HepG2 (cell line): ENCODE results near the gene GATAD2B. TPM values are rescaled to one million over a fixed set of nuclear protein-coding genes. Genes with fewer than 3 reads are reported as not detected.
A peak's percentile ranks its signal among the peaks of the same experiment; 100 is the strongest.

Experiments
- CC2D1A ChIP-seq: sonication (generic); formaldehyde crosslinking; IDR thresholded peaks from 2 replicates; pipeline ENCODE4 v1.8.1; 2023; ENCODE audit warnings: mild to moderate bottlenecking, missing genetic modification reagents
- DZIP1 ChIP-seq: sonication (generic); formaldehyde crosslinking; IDR thresholded peaks from 2 replicates; pipeline ENCODE4 v1.5.0; 2020; ENCODE audit warnings: mild to moderate bottlenecking, missing genetic modification reagents
- FOXA1 ChIP-seq, 2 experiments: fragments of 450-650 bp in 1 of 2; sonication (generic) in 1 of 2; formaldehyde crosslinking in 1 of 2; IDR thresholded peaks; 2 replicates each; pipeline versions ENCODE4 v1.4.0 to v1.6.1; 2016 to 2020; ENCODE audit warnings: missing genetic modification reagents in 1 of 2
- GATAD2A ChIP-seq: IDR thresholded peaks from 2 replicates; pipeline ENCODE4 v1.6.1; 2016
- HNF4G ChIP-seq, 2 experiments: sonication (generic) in 1 of 2; formaldehyde crosslinking in 1 of 2; IDR thresholded peaks; 2 replicates each; pipeline versions ENCODE4 v1.4.0 to v1.6.1; 2011 to 2020; ENCODE audit warnings: borderline replicate concordance in 2 of 2, low read depth in 2 of 2, mild to moderate bottlenecking in 2 of 2, low read length in 1 of 2, missing genetic modification reagents in 1 of 2, moderate library complexity in 1 of 2
- HNRNPK ChIP-seq: fragments of 200-400 bp; formaldehyde crosslinking; IDR thresholded peaks from 2 replicates; pipeline ENCODE4 v1.6.1; 2018; ENCODE audit warnings: low read length, low read depth, moderate library complexity, mild to moderate bottlenecking; ENCODE audit not compliant: poor library complexity, severe bottlenecking
- HOXD1 ChIP-seq: sonication (generic); formaldehyde crosslinking; IDR thresholded peaks from 2 replicates; pipeline ENCODE4 v1.5.0; 2020; ENCODE audit warnings: missing genetic modification reagents
- IRF9 ChIP-seq: sonication (generic); formaldehyde crosslinking; IDR thresholded peaks from 2 replicates; pipeline ENCODE4 v1.8.0; 2022; ENCODE audit warnings: missing genetic modification reagents, mild to moderate bottlenecking, borderline replicate concordance
- NBN ChIP-seq: fragments of 450-650 bp; conservative IDR thresholded peaks from 2 replicates; pipeline ENCODE4 v1.6.1; 2017
- RORA ChIP-seq: sonication (generic); formaldehyde crosslinking; IDR thresholded peaks from 2 replicates; pipeline ENCODE4 v1.5.0; 2020; ENCODE audit warnings: mild to moderate bottlenecking, missing genetic modification reagents, moderate library complexity
- TAF1 ChIP-seq: sonication (generic); formaldehyde crosslinking; IDR thresholded peaks from 2 replicates; pipeline ENCODE4 v1.4.0; 2020; ENCODE audit warnings: missing genetic modification reagents
- YEATS2 ChIP-seq: sonication (generic); formaldehyde crosslinking; IDR thresholded peaks from 2 replicates; pipeline ENCODE4 v1.4.0; 2020; ENCODE audit warnings: missing genetic modification reagents, borderline replicate concordance
- ZBTB33 ChIP-seq: sonication (generic); formaldehyde crosslinking; IDR thresholded peaks from 2 replicates; pipeline ENCODE4 v1.4.0; 2020; ENCODE audit warnings: missing genetic modification reagents
- ZFY ChIP-seq: sonication (generic); formaldehyde crosslinking; IDR thresholded peaks from 2 replicates; pipeline ENCODE4 v1.4.0; 2020; ENCODE audit warnings: missing genetic modification reagents
- ZNF329 ChIP-seq: sonication (generic); formaldehyde crosslinking; IDR thresholded peaks from 2 replicates; pipeline ENCODE4 v1.9.0; 2021; ENCODE audit warnings: low read depth, mild to moderate bottlenecking, missing genetic modification reagents
- ZNF33A ChIP-seq: sonication (generic); formaldehyde crosslinking; IDR thresholded peaks from 2 replicates; pipeline ENCODE4 v1.5.1; 2020; ENCODE audit warnings: missing genetic modification reagents, mild to moderate bottlenecking, moderate library complexity, borderline replicate concordance
- ZNF431 ChIP-seq: sonication (generic); formaldehyde crosslinking; IDR thresholded peaks from 2 replicates; pipeline ENCODE4 v1.9.0; 2022; ENCODE audit warnings: missing genetic modification reagents, low read depth, mild to moderate bottlenecking, borderline replicate concordance
- ZNF44 ChIP-seq: sonication (generic); formaldehyde crosslinking; IDR thresholded peaks from 2 replicates; pipeline ENCODE4 v1.5.1; 2020; ENCODE audit warnings: mild to moderate bottlenecking, missing genetic modification reagents
- ZNF501 ChIP-seq: sonication (generic); formaldehyde crosslinking; IDR thresholded peaks from 2 replicates; pipeline ENCODE4 v1.5.1; 2020; ENCODE audit warnings: mild to moderate bottlenecking, moderate library complexity, missing genetic modification reagents
- ZNF747 ChIP-seq: sonication (generic); formaldehyde crosslinking; IDR thresholded peaks from 2 replicates; pipeline ENCODE4 v1.8.1; 2023; ENCODE audit warnings: missing genetic modification reagents, mild to moderate bottlenecking, borderline replicate concordance
- ZNF761 ChIP-seq: sonication (generic); formaldehyde crosslinking; conservative IDR thresholded peaks from 2 replicates; pipeline ENCODE4 v1.4.0; 2020; ENCODE audit warnings: mild to moderate bottlenecking, missing genetic modification reagents
- ZNF839 ChIP-seq: sonication (generic); formaldehyde crosslinking; IDR thresholded peaks from 2 replicates; pipeline ENCODE4 v1.4.0; 2020; ENCODE audit warnings: missing genetic modification reagents, mild to moderate bottlenecking, borderline replicate concordance
- ZSCAN12 ChIP-seq: sonication (generic); formaldehyde crosslinking; IDR thresholded peaks from 2 replicates; pipeline ENCODE4 v1.9.0; 2021; ENCODE audit warnings: mild to moderate bottlenecking, missing genetic modification reagents
- ZZZ3 ChIP-seq: sonication (generic); formaldehyde crosslinking; IDR thresholded peaks from 2 replicates; pipeline ENCODE4 v1.4.0; 2020; ENCODE audit warnings: missing genetic modification reagents, mild to moderate bottlenecking, borderline replicate concordance
- polyA plus RNA-seq, 8 experiments: library from polyadenylated mRNA; depleted of rRNA in 3 of 8; stranded (reverse) in 7 of 8; unstranded in 1 of 8; fragments of >200 nt; fragmentation: Illumina TruSeq in 4 of 8; extraction: Trizol in 4 of 8; gene quantifications; 2 replicates each; pipeline versions ENCODE4 v1.2.1 to v1.2.3, GENCODE V29; 2011 to 2016; ENCODE audit warnings: low read depth in 4 of 8, missing spikeins in 1 of 8, mixed read lengths in 1 of 8; ENCODE audit not compliant: insufficient read depth in 1 of 8
- total RNA-seq, 5 experiments: library from RNA; depleted of rRNA; stranded (reverse); fragments of >200 nt; fragmentation: Illumina TruSeq; extraction: Trizol; gene quantifications; 2 replicates each; pipeline ENCODE4 v1.2.3, GENCODE V29; 2016; ENCODE audit warnings: low read depth in 1 of 5

Gene GATAD2B
- total and polyA plus RNA-seq, 2 of the 13 experiments (the other 11 are each of a cell fraction or from before 2014, with no cell fraction given), result 3.2 to 5.2 TPM

GRCh38 chr1:153922076-153922971 lies 448 bp downstream of the GATAD2B start (continued):
- TF ChIP-seq FOXA1 (IDR thresholded peaks at IDR 0.05), result no peak
- peak; percentile 17; the same call in 1 of the 2 replicates for TF ChIP-seq FOXA1 (CRISPR knock-in tag; IDR thresholded peaks at IDR 0.05)
- TF ChIP-seq ZNF501, result no peak
- TF ChIP-seq ZNF33A, result no peak
- TF ChIP-seq ZNF761 (CRISPR knock-in tag), result no peak
- TF ChIP-seq YEATS2, result no peak
- no peak for TF ChIP-seq ZNF44 (CRISPR knock-in tag)
- TF ChIP-seq HNF4G (IDR thresholded peaks at IDR 0.05; ENCODE audit: borderline replicate concordance, low read depth, low read length), result no peak; the same call in 1 of the 2 replicates
- TF ChIP-seq HNF4G (CRISPR knock-in tag; IDR thresholded peaks at IDR 0.05; ENCODE audit: borderline replicate concordance, low read depth), result no peak
- TF ChIP-seq HNRNPK, result peak; percentile 94
- no peak for TF ChIP-seq DZIP1 (CRISPR knock-in tag)
- no peak for TF ChIP-seq ZNF747 (CRISPR knock-in tag)
- no peak for TF ChIP-seq ZNF839 (CRISPR knock-in tag)
- no peak for TF ChIP-seq RORA (CRISPR knock-in tag)
- no peak for TF ChIP-seq ZNF431
- no peak for TF ChIP-seq GATAD2A (CRISPR knock-in tag)
- no peak for TF ChIP-seq ZNF329 (CRISPR knock-in tag)
- no peak for TF ChIP-seq NBN
- TF ChIP-seq ZBTB33 (CRISPR knock-in tag), result no peak
- no peak for TF ChIP-seq ZSCAN12
- TF ChIP-seq CC2D1A (CRISPR knock-in tag), result no peak
- TF ChIP-seq ZFY (CRISPR knock-in tag), result peak; percentile 57; the same call in 1 of the 2 replicates
- TF ChIP-seq HOXD1, result no peak
- no peak for TF ChIP-seq ZZZ3
- no peak for TF ChIP-seq IRF9 (CRISPR knock-in tag)
- TF ChIP-seq TAF1 (CRISPR knock-in tag), result no peak
